ENCODE data around the gene FAM50B.
"Not testable (repeated sequence)": the region's sequence is repeated elsewhere in the genome, so short reads cannot be mapped to it uniquely, and the experiment has no call there.

The FAM50B gene

GRCh38 chr6:3844097-3844463 is 5.1 kb upstream of the FAM50B start:
- in situ Hi-C loops (cut with MboI; ENCODE audit: low sequenced_read_pairs) = no loop called here

GRCh38 chr6:3847521-3847920 is 1.7 kb upstream of the FAM50B start:
- in situ Hi-C loops (cut with MboI; ENCODE audit: low sequenced_read_pairs) = no loop called here

- in situ Hi-C loops (cut with MboI; ENCODE audit: low sequenced_read_pairs) = no loop called here
Measured at GRCh38 chr6:3848380-3848779, 793 bp upstream of the FAM50B start.

GRCh38 chr6:3849681-3850450 is 693 bp downstream of the FAM50B start:
- in situ Hi-C loops (cut with MboI; ENCODE audit: low sequenced_read_pairs) = no loop called here

- in situ Hi-C loops (cut with MboI; ENCODE audit: low sequenced_read_pairs) = no loop called here
Measured at GRCh38 chr6:3850451-3851203, 1.5 kb downstream of the FAM50B start.

DNA sequence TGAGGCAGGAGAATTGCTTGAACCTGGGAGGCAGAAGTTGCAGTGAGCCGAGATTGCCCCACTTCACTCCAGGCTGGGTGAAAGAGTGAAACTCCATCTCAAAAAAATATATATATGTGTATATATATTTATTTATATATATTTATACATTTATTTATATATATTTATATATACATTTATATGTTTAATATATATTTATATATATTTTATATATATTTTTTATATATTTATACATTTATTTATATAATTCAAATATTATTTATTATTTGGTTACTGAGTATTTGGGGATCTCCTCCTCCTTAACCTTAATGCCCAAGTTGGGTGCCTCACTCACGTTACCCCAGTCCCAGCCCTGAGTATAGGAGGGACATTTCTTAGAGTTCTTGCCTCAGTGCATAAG is 2.7 kb downstream of the FAM50B start:
- in situ Hi-C loops (cut with MboI; ENCODE audit: low sequenced_read_pairs) = no loop called here

GRCh38 chr6:3852391-3852790 is 3.2 kb downstream of the FAM50B start:
- in situ Hi-C loops (cut with MboI; ENCODE audit: low sequenced_read_pairs) = no loop called here

DNA sequence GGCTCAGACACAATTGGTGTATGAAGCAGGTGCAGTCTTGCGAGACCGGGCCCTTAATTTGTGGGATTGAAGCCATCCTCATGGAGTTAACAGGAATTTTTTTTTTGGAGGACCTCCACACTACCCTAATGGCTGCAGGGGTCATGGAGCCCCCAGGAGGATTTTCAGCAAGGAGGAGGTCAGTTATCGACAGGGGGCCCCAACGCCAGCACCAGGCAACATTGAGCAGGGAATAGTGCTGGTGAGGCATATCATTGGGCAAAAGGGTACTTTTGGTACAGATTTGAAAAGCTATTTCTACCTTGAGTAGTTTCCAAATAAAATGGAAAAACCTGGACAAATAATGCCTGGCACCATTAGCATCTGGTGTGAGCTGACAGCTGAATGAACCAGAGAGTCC is 6.7 kb downstream of the FAM50B start:
- in situ Hi-C loops (cut with MboI; ENCODE audit: low sequenced_read_pairs) = no loop called here

- in situ Hi-C loops (cut with MboI; ENCODE audit: low sequenced_read_pairs) = no loop called here
Measured at GRCh38 chr6:3856576-3856975, 7.4 kb downstream of the FAM50B start.

DNA sequence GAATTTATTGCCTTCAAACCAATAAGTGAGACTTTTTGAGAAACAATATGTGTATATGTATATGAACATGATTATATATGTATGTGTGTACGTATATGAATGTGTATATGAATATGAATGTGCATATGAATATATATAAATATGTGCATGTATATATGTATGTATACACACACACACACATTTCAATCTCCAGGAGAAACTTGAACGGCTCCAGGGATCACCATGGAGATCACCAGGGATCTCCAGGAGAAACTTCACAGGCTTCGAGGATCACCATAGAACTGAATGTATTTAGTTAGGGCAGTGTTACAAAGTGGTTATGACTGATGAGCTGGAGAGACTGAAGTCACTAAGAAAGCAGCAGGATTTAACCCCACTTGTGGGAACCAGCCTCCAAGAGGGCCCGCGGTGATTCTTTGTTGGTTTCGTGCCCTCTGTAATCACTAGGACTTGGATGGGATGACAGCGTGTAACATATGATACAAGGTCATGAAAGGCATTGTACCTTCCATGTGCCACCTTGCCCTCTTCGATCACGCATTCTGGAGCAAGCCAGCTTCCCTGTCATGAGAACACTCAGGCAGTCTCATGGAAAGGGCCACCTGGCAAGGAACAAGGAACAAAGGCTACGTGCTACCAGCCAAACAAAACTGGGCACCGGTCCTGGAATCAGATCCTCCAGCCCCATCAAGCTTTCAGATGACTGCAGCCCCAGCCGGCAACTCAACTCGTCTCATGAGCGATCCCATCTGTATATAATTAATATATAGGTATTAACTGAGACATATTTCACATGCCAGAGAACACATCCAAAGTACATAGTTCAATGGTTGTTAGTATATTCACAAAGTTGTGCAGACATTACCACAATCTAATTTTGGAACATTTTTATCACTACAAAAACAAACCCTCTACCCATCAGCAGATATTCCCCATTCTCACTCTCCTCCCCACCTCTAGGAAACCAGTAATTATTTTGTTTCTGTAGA is 8.6 kb downstream of the FAM50B start:
- in situ Hi-C loops (cut with MboI; ENCODE audit: low sequenced_read_pairs) = no loop called here

DNA sequence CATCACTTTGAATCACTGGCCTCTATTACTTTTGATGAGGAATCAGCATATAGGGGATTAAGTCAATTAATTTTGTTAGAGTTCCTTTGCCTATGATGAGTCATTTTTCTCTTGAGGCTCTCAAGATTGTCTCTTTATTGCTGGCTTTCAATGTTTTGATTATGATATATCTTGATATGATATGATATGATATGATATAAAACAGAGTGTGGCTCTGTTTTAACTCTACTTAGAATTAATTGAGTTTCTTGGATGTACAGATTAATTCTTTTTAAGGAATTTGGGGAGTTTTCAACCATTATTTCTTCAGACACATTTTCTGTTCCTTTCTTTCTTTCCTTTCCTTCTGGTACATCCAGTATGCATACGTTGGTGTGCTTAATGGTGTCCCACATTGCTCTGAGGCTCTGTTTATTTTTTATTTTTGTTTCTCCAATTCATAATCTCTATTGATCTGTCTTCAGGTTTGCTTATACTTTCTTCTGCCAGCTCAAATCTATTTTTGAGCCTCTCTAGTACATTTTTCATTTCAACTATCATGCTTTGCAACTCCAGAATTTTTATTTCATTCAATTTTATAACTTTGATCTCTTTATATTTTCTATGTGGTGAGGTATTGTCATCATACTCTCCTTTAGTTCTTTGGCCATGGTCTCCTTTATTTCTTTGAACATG is 10.8 kb downstream of the FAM50B start:
- in situ Hi-C loops (cut with MboI; ENCODE audit: low sequenced_read_pairs) = no loop called here

- in situ Hi-C loops (cut with MboI; ENCODE audit: low sequenced_read_pairs) = no loop called here
Measured at GRCh38 chr6:3861424-3861823, 12.3 kb downstream of the FAM50B start.

GRCh38 chr6:3862038-3862437 is 12.9 kb downstream of the FAM50B start:
- in situ Hi-C loops (cut with MboI; ENCODE audit: low sequenced_read_pairs) = no loop called here

DNA sequence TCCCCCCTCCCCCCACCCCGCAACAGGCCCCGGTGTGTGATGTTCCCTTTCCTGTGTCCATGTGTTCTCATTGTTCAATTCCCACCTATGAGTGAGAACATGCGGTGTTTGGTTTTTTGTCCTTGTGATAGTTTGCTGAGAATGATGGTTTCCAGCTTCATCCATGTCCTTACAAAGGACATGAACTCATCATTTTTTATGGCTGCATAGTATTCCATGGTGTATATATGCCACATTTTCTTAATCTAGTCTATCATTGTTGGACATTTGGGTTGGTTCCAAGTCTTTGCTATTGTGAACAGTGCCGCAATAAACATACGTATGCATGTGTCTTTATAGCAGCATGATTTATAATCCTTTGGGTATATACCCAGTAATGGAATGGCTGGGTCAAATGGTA is 14.1 kb downstream of the FAM50B start:
- in situ Hi-C loops (cut with MboI; ENCODE audit: low sequenced_read_pairs) = not testable (repeated sequence)

GRCh38 chr6:3865463-3865862 is 16.3 kb downstream of the FAM50B start:
- in situ Hi-C loops (cut with MboI; ENCODE audit: low sequenced_read_pairs) = no loop called here

- in situ Hi-C loops (cut with MboI; ENCODE audit: low sequenced_read_pairs) = no loop called here
Measured at GRCh38 chr6:3867641-3868502, 18.7 kb downstream of the FAM50B start.

- in situ Hi-C loops (cut with MboI; ENCODE audit: low sequenced_read_pairs) = no loop called here
Measured at GRCh38 chr6:3868544-3868943, 19.4 kb downstream of the FAM50B start.

- in situ Hi-C loops (cut with MboI; ENCODE audit: low sequenced_read_pairs) = no loop called here
Measured at GRCh38 chr6:3869284-3869631, 20.1 kb downstream of the FAM50B start.

DNA sequence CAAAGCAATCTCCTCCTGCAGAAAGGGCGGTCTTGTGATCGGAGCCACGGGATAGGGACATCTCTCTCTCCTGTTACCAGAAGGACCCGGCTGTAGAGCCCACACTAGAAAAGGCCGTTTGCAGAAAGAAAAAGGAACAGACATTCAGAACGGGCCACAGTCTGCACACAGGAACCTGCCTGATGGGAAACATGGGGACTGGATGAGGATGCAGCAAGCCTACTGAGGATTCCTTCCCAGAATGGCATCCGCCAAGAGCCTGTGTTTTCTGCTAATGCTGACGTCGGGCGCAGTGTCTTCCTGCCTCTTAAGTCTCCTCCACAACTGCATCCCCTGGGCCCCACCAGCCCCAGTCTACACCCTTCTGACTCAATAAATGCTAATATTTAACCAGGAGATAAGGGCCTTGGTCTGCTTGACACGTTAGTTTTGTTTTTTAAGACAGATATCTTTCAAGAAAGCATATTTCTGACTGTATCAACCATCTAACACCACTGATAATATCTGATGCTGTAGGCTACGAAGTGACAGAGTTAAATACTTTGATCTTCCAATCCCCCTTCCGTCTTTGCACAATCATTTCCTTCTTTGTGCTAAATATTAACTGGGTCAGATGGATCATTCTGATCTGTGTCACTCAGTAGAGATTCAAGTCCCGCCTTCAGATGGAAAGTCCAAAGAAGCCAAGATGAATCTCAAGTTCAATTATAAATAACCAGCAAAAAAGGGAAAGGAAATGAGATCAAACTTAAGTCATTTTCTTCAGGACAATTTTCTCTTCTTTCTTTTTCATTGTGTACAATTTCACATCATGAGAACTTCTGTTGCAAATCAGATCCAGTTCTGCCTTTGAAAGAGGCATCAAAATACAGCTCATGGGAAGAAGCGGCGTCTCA is 20.7 kb downstream of the FAM50B start:
- in situ Hi-C loops (cut with MboI; ENCODE audit: low sequenced_read_pairs) = no loop called here

Data from HL-60/S4 treated with phorbol 12-myristate 13-acetate at 8.2 ng/mL for 4 days and 3 days (cell line).